Mucosa of rectum (tissue), 2 donors: Measurements from ENCODE around the gene NMB.

ENCODE experiments used
- H3K27ac ChIP-seq, 2 donors: one replicate each; pipeline ENCODE4 v1.7.0; 2013; ENCODE audit warnings: inconsistent platforms in 2 of 2, low read depth in 2 of 2, low read length in 2 of 2
- H3K27me3 ChIP-seq, 2 donors: one replicate each; pipeline ENCODE4 v1.7.0; 2013; ENCODE audit warnings: low read length in 2 of 2; ENCODE audit not compliant: control insufficient read depth in 2 of 2, insufficient read depth in 2 of 2
- H3K36me3 ChIP-seq, 2 donors: one replicate each; pipeline ENCODE4 v1.7.0; 2013; ENCODE audit warnings: low read length in 2 of 2; ENCODE audit not compliant: control insufficient read depth in 2 of 2, insufficient read depth in 2 of 2
- H3K4me1 ChIP-seq, 2 donors: one replicate each; pipeline ENCODE4 v1.7.0; 2013; ENCODE audit warnings: low read length in 2 of 2, mild to moderate bottlenecking in 1 of 2; ENCODE audit not compliant: control insufficient read depth in 2 of 2, insufficient read depth in 2 of 2
- H3K4me3 ChIP-seq, 2 donors: one replicate each; pipeline ENCODE4 v1.7.0; 2013; ENCODE audit warnings: low read length in 2 of 2
- H3K9ac ChIP-seq, 2 donors: one replicate each; pipeline ENCODE4 v1.7.0; 2013; ENCODE audit warnings: low read length in 2 of 2, low read depth in 1 of 2, mild to moderate bottlenecking in 1 of 2
- H3K9me3 ChIP-seq, 2 donors: one replicate each; pipeline ENCODE4 v1.7.0; 2013; ENCODE audit warnings: low read length in 2 of 2; ENCODE audit not compliant: control insufficient read depth in 2 of 2
- donor health status: healthy.
- donor health status: Normal muscosa, but diverticular disease.

NMB gene

GRCh38 chr15:84656972-84657371, 1.0 kb downstream of the NMB start:
- Histone ChIP-seq H3K27me3 (no peaks in the 10 kb centered on the region), H3K36me3 (peaks cover 0 to 4% of the 10 kb centered on the region in 2 donors), H3K4me1 (peaks cover 20 to 37% of the 10 kb centered on the region in 2 donors), H3K27ac (no peak overlapping the region), H3K9ac (no peak overlapping the region), H3K4me3 (no peak overlapping the region), H3K9me3 (no peaks in the 10 kb centered on the region)

GRCh38 chr15:84654689-84655453, 3.1 kb downstream of the NMB start:
- peak overlapping the region; percentile 97 to 98 for H3K4me3 ChIP-seq
- peaks cover 6 to 14% of the 10 kb centered on the region in 2 donors for H3K36me3 ChIP-seq
- H3K27me3 ChIP-seq: no peaks in the 10 kb centered on the region
- peaks cover 20 to 37% of the 10 kb centered on the region in 2 donors for H3K4me1 ChIP-seq
- peak overlapping the region; percentile 81 to 88 for H3K27ac ChIP-seq
- H3K9ac ChIP-seq: peak overlapping the region; percentile 82 to 94
- H3K9me3 ChIP-seq: no peaks in the 10 kb centered on the region

GRCh38 chr15:84653910-84654688, 3.9 kb downstream of the NMB start, which contains the start of gene WDR73:
TSS of gene WDR73 (minus strand) at chr15:84654283. CDS start at chr15:84654274, 9 bp downstream.
- H3K9ac ChIP-seq: peak within 1 kb of the TSS; percentile 82 to 94
- no peaks in the 10 kb centered on the region for H3K27me3 ChIP-seq
- H3K4me1 ChIP-seq: peaks cover 20 to 36% of the 10 kb centered on the region in 2 donors
- peak within 1 kb of the TSS; percentile 81 to 88 for H3K27ac ChIP-seq
- H3K4me3 ChIP-seq: peak within 1 kb of the TSS; percentile 97 to 98
- peaks cover 8 to 17% of the 10 kb centered on the region in 2 donors for H3K36me3 ChIP-seq
- H3K9me3 ChIP-seq: no peaks in the 10 kb centered on the region

- peaks cover 20 to 31% of the 10 kb centered on the region in 2 donors for H3K4me1 ChIP-seq
- H3K9me3 ChIP-seq: no peaks in the 10 kb centered on the region
- H3K27ac ChIP-seq: peak overlapping the region; percentile 81 to 88
- peak overlapping the region; percentile 82 to 94 for H3K9ac ChIP-seq
- peak overlapping the region; percentile 97 to 98 for H3K4me3 ChIP-seq
- peaks cover 14 to 22% of the 10 kb centered on the region in 2 donors for H3K36me3 ChIP-seq
- H3K27me3 ChIP-seq: no peaks in the 10 kb centered on the region
Observed at GRCh38 chr15:84653584-84653909, 4.5 kb downstream of the NMB start.

- H3K9ac ChIP-seq: no peak overlapping the region
- no peaks in the 10 kb centered on the region for H3K9me3 ChIP-seq
- no peak overlapping the region for H3K27ac ChIP-seq
- H3K36me3 ChIP-seq: peaks cover 45 to 58% of the 10 kb centered on the region in 2 donors
- no peak overlapping the region for H3K4me3 ChIP-seq
- peaks cover 6 to 15% of the 10 kb centered on the region in 2 donors for H3K4me1 ChIP-seq
- no peaks in the 10 kb centered on the region for H3K27me3 ChIP-seq
Observed at GRCh38 chr15:84649706-84650105, 8.3 kb downstream of the NMB start.

GRCh38 chr15:84648539-84648938, 9.5 kb downstream of the NMB start:
- Histone ChIP-seq H3K9ac (no peak overlapping the region), H3K27ac (no peak overlapping the region), H3K4me1 (peaks cover 3 to 12% of the 10 kb centered on the region in 2 donors), H3K27me3 (no peaks in the 10 kb centered on the region), H3K4me3 (no peak overlapping the region), H3K36me3 (peaks cover 51 to 63% of the 10 kb centered on the region in 2 donors), H3K9me3 (no peaks in the 10 kb centered on the region)

GRCh38 chr15:84647726-84648125, 10.3 kb downstream of the NMB start:
- no peaks in the 10 kb centered on the region for H3K27me3 ChIP-seq
- no peak overlapping the region for H3K4me3 ChIP-seq
- H3K27ac ChIP-seq: no peak overlapping the region
- peaks cover 0 to 4% of the 10 kb centered on the region in 2 donors for H3K4me1 ChIP-seq
- H3K9me3 ChIP-seq: no peaks in the 10 kb centered on the region
- H3K9ac ChIP-seq: no peak overlapping the region
- peaks cover 56 to 71% of the 10 kb centered on the region in 2 donors for H3K36me3 ChIP-seq

GRCh38 chr15:84645997-84646396, 12.0 kb downstream of the NMB start:
- H3K9ac ChIP-seq: no peak overlapping the region
- no peak overlapping the region for H3K4me3 ChIP-seq
- H3K36me3 ChIP-seq: peaks cover 55 to 72% of the 10 kb centered on the region in 2 donors
- no peaks in the 10 kb centered on the region for H3K27me3 ChIP-seq
- no peaks in the 10 kb centered on the region for H3K4me1 ChIP-seq
- no peak overlapping the region for H3K27ac ChIP-seq
- H3K9me3 ChIP-seq: no peaks in the 10 kb centered on the region

GRCh38 chr15:84645496-84645895, 12.5 kb downstream of the NMB start:
- Histone ChIP-seq H3K9ac (no peak overlapping the region), H3K27ac (no peak overlapping the region), H3K36me3 (peaks cover 60 to 74% of the 10 kb centered on the region in 2 donors), H3K4me1 (no peaks in the 10 kb centered on the region), H3K27me3 (no peaks in the 10 kb centered on the region), H3K4me3 (no peak overlapping the region), H3K9me3 (no peaks in the 10 kb centered on the region)

GRCh38 chr15:84643838-84644237, 14.2 kb downstream of the NMB start:
- no peaks in the 10 kb centered on the region for H3K4me1 ChIP-seq
- no peak overlapping the region for H3K27ac ChIP-seq
- no peak overlapping the region for H3K9ac ChIP-seq
- H3K4me3 ChIP-seq: no peak overlapping the region
- H3K27me3 ChIP-seq: no peaks in the 10 kb centered on the region
- peaks cover 64 to 80% of the 10 kb centered on the region in 2 donors for H3K36me3 ChIP-seq
- H3K9me3 ChIP-seq: no peaks in the 10 kb centered on the region
